Neural cell (in vitro differentiated cells): ENCODE data around the gene PRMT2. TPM values are rescaled to one million over a fixed set of nuclear protein-coding genes. Genes with fewer than 3 reads are reported as not detected.

ENCODE experiments used
- H2AFZ ChIP-seq: fragments of 200-600, 300-800 bp; sonication (generic), shearing (Covaris generic); 2 replicates; pipeline ENCODE4 v1.6.0; 2014; ENCODE audit warnings: low read depth, mild to moderate bottlenecking, antibody characterized with exemption, low read length, moderate library complexity
- H3F3A ChIP-seq: fragments of 200-600 bp; shearing (Covaris generic); 2 replicates; pipeline ENCODE4 v1.6.1; 2016; ENCODE audit warnings: mild to moderate bottlenecking, moderate library complexity, mixed read lengths, antibody characterized with exemption, low read length; ENCODE audit not compliant: insufficient read depth, poor library complexity, severe bottlenecking
- H3K27ac ChIP-seq: fragments of 200-600, 300-800 bp; sonication (generic), shearing (Covaris generic); 2 replicates; pipeline ENCODE4 v1.5.1; 2014; ENCODE audit warnings: mild to moderate bottlenecking, low read length, moderate library complexity
- H3K27me3 ChIP-seq: fragments of 300-800, 200-600 bp; sonication (generic), shearing (Covaris generic); 2 replicates; pipeline ENCODE4 v1.6.0; 2014; ENCODE audit warnings: mild to moderate bottlenecking, low read depth, low read length, moderate library complexity; ENCODE audit not compliant: insufficient read depth
- H3K36me3 ChIP-seq: fragments of 300-800, 200-600 bp; sonication (generic), shearing (Covaris generic); 2 replicates; pipeline ENCODE4 v1.5.1; 2014; ENCODE audit warnings: mild to moderate bottlenecking, antibody characterized with exemption, low read length, moderate library complexity; ENCODE audit not compliant: insufficient read depth
- H3K4me2 ChIP-seq: fragments of 300-800, 200-600 bp; sonication (generic), shearing (Covaris generic); 2 replicates; pipeline ENCODE4 v1.6.0; 2014; ENCODE audit warnings: mild to moderate bottlenecking, low read length
- H3K4me3 ChIP-seq: fragments of 300-800, 200-600 bp; sonication (generic), shearing (Covaris generic); 2 replicates; pipeline ENCODE4 v1.5.1; 2014; ENCODE audit warnings: mild to moderate bottlenecking, low read length, moderate library complexity
- H3K79me2 ChIP-seq: fragments of 200-600 bp; shearing (Covaris generic); replicated peaks from 2 replicates; pipeline ENCODE4 v1.6.0; 2014; ENCODE audit warnings: mild to moderate bottlenecking, low read length, moderate library complexity; ENCODE audit not compliant: insufficient read depth
- H3K9ac ChIP-seq: fragments of 300-800, 200-600 bp; sonication (generic), shearing (Covaris generic); 2 replicates; pipeline ENCODE4 v1.6.1; 2016; ENCODE audit warnings: mild to moderate bottlenecking, low read length, mixed read lengths
- H3K9me2 ChIP-seq: fragments of 200-600 bp; shearing (Covaris generic); 2 replicates; pipeline ENCODE4 v1.6.1; 2016; ENCODE audit warnings: mild to moderate bottlenecking, low read length, mixed read lengths; ENCODE audit not compliant: insufficient read depth
- H3K9me3 ChIP-seq: fragments of 200-600, 300-800 bp; sonication (generic), shearing (Covaris generic); 2 replicates; pipeline ENCODE4 v1.6.1; 2016; ENCODE audit warnings: mild to moderate bottlenecking, mixed run types, low read length, moderate library complexity, mixed read lengths
- H4K20me1 ChIP-seq: fragments of 200-600 bp; shearing (Covaris generic); 2 replicates; pipeline ENCODE4 v1.6.1; 2016; ENCODE audit warnings: mild to moderate bottlenecking, mixed run types; ENCODE audit not compliant: insufficient read depth
- CTCF ChIP-seq: fragments of 450-650 bp; IDR thresholded peaks from 2 replicates; pipeline ENCODE4 v1.5.1; 2014; ENCODE audit warnings: antibody characterized with exemption, mild to moderate bottlenecking, moderate library complexity; ENCODE audit not compliant: poor library complexity, severe bottlenecking
- EP300 ChIP-seq: fragments of 450-650 bp; conservative IDR thresholded peaks from 2 replicates; pipeline ENCODE4 v1.6.1; 2014; ENCODE audit warnings: antibody characterized with exemption, mild to moderate bottlenecking, moderate library complexity; ENCODE audit not compliant: poor library complexity, severe bottlenecking
- EZH2 ChIP-seq: fragments of 200-600, 300-800 bp; shearing (Covaris generic), sonication (generic); IDR thresholded peaks from 2 replicates; pipeline ENCODE4 v1.6.1; 2014; ENCODE audit warnings: antibody characterized with exemption, low read length, borderline replicate concordance, mild to moderate bottlenecking; ENCODE audit not compliant: insufficient read depth, poor library complexity, severe bottlenecking
- MXI1 ChIP-seq: fragments of 450-650 bp; conservative IDR thresholded peaks from 2 replicates; pipeline ENCODE4 v1.6.1; 2014; ENCODE audit warnings: antibody characterized with exemption, mild to moderate bottlenecking; ENCODE audit not compliant: poor library complexity, severe bottlenecking
- POLR2AphosphoS5 ChIP-seq: IDR thresholded peaks from 2 replicates; pipeline ENCODE4 v1.6.1; 2012
- RAD21 ChIP-seq: fragments of 450-650 bp; conservative IDR thresholded peaks from 2 replicates; pipeline ENCODE4 v1.6.1; 2014; ENCODE audit warnings: antibody characterized with exemption, mild to moderate bottlenecking, moderate library complexity
- REST ChIP-seq: IDR thresholded peaks from 2 replicates; pipeline ENCODE4 v1.6.1; 2012; ENCODE audit warnings: borderline replicate concordance
- SMC3 ChIP-seq: fragments of 450-650 bp; conservative IDR thresholded peaks from 2 replicates; pipeline ENCODE4 v1.6.1; 2014; ENCODE audit warnings: antibody characterized with exemption, mild to moderate bottlenecking, moderate library complexity; ENCODE audit not compliant: poor library complexity
- TAF1 ChIP-seq: IDR thresholded peaks from 2 replicates; pipeline ENCODE4 v1.6.1; 2012; ENCODE audit warnings: low read depth
- polyA plus RNA-seq: library from polyadenylated mRNA; depleted of rRNA; stranded (reverse); fragments of >200 nt; gene quantifications from 2 replicates; pipeline ENCODE4 v1.2.3, GENCODE V29; 2014

PRMT2 gene
- polyA plus RNA-seq, 1 donor from 2014 or later, result 313 TPM

- H3K4me3 ChIP-seq, result no peak overlapping the region
- H3K27me3 ChIP-seq, result no peaks in the 10 kb centered on the region
- no peaks in the 10 kb centered on the region for H4K20me1 ChIP-seq
- no peaks in the 10 kb centered on the region for H3F3A ChIP-seq
- H3K79me2 ChIP-seq, result no peaks in the 10 kb centered on the region
- TF ChIP-seq SMC3, result no peak
- no peak for TF ChIP-seq EP300
- H3K9me3 ChIP-seq, result no peaks in the 10 kb centered on the region
- no peaks in the 10 kb centered on the region for H3K36me3 ChIP-seq
- no peaks in the 10 kb centered on the region for H3K9me2 ChIP-seq
- H2AFZ ChIP-seq, result no peak overlapping the region
- H3K9ac ChIP-seq, result no peak overlapping the region
- H3K27ac ChIP-seq, result no peak overlapping the region
- H3K4me2 ChIP-seq, result no peak overlapping the region
Observed at GRCh38 chr21:46606427-46606813, 29.1 kb upstream of the PRMT2 start.

GRCh38 chr21:46607636-46608035 is 27.8 kb upstream of the PRMT2 start:
- Histone ChIP-seq H3K9me2 (no peaks in the 10 kb centered on the region), H3K4me2 (no peak overlapping the region), H2AFZ (no peak overlapping the region), H3F3A (no peaks in the 10 kb centered on the region), H3K36me3 (no peaks in the 10 kb centered on the region), H3K9ac (no peak overlapping the region), H3K79me2 (no peaks in the 10 kb centered on the region), H4K20me1 (no peaks in the 10 kb centered on the region), H3K27ac (no peak overlapping the region), H3K27me3 (no peaks in the 10 kb centered on the region), H3K9me3 (no peaks in the 10 kb centered on the region), H3K4me3 (no peak overlapping the region)
- TF ChIP-seq TAF1 (no peak), CTCF (no peak), MXI1 (no peak), EZH2 (no peak), REST (no peak), SMC3 (no peak), EP300 (no peak), RAD21 (no peak), POLR2AphosphoS5 (no peak)

- Histone ChIP-seq H3K27me3 (no peaks in the 10 kb centered on the region), H3K4me2 (no peak overlapping the region), H2AFZ (no peak overlapping the region), H3K9ac (no peak overlapping the region), H3K79me2 (no peaks in the 10 kb centered on the region), H3K9me3 (no peaks in the 10 kb centered on the region), H3K36me3 (no peaks in the 10 kb centered on the region), H3K27ac (no peak overlapping the region), H3K9me2 (no peaks in the 10 kb centered on the region), H3K4me3 (no peak overlapping the region), H4K20me1 (no peaks in the 10 kb centered on the region), H3F3A (no peaks in the 10 kb centered on the region)
- TF ChIP-seq TAF1 (no peak), REST (no peak), SMC3 (no peak), EP300 (no peak), CTCF (no peak), RAD21 (no peak), MXI1 (no peak), EZH2 (no peak), POLR2AphosphoS5 (no peak)
Observed at GRCh38 chr21:46608672-46609111, 26.8 kb upstream of the PRMT2 start.
